Myocyte (in vitro differentiated cells): ENCODE results near the gene NR6A1. TPM values are rescaled to one million over a fixed set of nuclear protein-coding genes. Genes with fewer than 3 reads are reported as not detected.

Experiments used
- DNase-seq: peaks from one replicate; pipeline ENCODE4 v3.0.0-alpha.2; 2012; ENCODE audit warnings: low read depth
- total RNA-seq: library from RNA; depleted of rRNA; stranded (reverse); fragments of >200 nt; gene quantifications from 2 replicates; pipeline ENCODE4 v1.2.3, GENCODE V29; 2014

Gene NR6A1
- total RNA-seq, 1 donor from 2014 or later: 2.1 TPM

DNA sequence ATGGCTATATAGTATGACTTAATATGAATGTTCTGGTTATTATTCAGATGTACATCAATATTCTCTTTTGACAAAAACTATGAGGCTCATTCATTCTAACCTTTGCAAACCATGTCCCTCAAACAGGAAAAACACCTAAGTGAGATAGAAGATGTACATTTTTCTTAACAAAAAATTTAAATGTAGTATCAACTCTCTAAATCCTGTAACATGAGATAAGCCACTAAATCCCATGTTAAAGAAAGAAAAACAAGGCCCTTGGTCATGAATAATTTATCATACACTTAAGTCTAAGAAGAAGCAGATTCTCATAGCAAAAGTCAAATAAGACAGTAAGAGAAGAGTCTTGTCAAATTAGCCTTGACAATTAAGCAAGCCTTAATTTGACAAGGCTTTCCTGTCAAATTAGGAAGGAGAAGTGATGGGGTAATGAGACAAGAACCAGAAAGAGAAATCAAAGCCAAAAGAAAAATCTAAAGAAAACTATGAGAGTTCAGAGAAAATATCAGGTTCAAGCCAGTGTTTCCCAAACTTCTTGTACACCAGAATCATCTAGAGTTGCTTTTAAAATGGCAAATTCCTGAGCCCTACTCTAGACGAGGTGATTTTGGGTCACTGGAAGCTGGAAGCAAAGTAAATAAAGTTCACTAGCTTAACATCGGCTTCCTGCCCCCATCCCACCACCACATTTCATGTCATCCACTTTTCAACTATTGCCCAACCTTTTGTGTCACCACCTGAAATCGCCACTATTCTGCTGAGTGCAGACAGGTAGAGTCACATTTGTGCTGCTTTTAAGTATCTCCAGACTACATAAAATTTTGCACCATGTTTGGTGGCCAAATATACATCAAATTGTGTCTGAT, 76.5 kb downstream of the NR6A1 start:
- DNase-seq: no peak

DNA sequence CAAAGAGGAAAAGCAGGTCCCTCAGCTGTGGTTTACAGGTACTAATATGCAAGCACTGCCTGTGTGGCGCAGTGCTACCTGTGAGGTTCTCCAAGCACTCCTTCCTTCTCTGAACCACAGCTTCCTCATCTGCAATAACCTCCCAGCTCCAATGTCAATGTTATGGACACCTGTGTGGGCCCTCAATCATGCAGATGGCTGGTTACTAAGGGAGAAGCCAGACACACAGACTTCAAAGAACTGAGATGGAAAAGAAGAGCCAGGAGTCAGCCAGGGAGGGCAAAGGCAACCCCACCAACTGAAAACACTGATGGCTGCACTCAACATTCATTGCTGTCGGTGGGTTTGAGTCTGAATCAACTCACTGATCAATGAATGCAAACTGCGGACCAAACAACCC, 77.7 kb downstream of the NR6A1 start:
- DNase-seq: no peak

DNA sequence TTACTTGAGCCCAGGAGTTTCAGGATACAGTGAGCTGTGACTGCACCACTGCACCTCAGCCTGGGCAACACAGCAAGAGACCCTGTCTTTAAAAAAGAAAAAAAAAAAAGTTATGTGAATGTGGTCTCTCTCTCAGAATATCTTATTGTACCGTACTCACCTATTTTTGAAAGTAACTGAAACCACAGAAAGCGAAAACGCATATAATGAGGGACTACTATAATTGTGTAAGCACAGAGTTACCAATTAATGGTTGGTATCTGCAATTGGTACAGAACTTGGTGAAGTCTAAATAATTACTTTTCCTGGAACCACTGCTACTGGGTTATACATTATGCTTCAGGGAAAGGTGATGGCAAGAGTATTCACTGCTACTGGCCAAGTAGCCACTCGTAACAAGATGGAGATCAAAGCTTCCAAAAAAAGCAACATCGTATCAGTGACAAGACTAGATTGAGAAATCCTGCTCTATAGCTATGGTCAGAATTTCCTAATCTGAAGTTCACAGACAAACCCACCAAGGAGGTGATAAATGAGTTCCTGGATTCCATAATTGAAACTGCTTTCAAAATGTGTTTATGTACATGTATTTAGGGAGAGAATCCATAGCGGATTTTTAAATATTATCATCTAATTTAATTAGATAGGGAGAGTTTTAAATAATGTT, 82.7 kb downstream of the NR6A1 start:
- no peak for DNase-seq

DNA sequence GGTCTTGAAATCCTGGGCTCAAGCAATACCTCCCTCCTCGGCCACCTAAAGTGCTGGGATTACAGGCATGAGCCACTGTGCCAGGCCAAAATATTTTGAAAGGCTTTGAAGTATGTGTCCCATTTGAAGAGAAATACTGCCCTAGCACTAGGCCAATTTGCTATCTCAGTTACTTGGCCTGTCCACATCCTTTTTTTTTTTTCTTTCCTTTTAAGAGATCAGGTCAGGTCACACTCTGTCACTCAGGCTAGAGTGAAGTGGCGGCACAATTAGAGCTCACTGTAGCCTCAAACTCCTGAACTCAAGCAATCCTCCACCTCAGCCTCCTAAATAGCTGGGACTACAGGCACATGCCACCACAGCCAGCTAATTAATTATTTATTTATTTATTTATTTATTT, 84.2 kb downstream of the NR6A1 start:
- DNase-seq: no peak

DNA sequence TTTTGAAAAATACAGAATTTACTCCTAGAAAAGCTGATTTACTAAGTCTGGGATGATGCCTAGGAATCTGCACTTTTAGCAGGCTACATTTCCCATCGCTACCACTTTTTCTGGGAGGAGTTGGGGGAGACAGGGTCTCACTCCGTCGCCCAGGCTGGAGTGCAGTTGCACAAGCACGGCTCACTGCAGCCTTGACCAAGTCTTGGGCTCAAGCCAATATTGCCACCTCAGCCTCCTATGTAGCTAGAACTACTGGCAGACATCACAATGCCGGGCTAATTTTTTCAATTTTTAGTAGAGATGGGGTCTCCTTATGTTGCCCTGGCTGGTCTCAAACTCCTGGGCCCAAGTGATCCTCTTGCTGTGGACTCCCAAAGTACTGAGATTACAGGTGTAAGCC, 85.9 kb downstream of the NR6A1 start:
- DNase-seq: no peak

DNA sequence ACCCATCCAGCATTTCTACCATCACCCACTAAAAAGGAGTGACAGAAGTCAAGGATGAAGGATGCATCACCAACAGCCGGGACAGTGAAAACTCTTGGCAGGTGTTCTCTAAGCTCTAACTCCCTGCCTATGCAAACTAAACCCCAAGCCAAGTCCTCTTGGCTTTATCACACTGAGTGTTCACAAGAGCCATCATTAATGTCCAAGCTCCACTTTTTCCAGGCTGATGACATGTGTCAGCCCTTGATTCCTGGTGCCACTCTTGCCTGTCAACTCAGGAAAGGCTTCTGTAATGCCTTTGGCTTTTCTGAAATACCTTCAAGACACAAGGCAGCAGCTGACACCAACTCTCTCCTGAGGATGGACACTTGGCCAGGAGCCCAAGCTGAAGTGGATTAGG, 86.9 kb downstream of the NR6A1 start:
- peak; percentile 56 for DNase-seq

DNA sequence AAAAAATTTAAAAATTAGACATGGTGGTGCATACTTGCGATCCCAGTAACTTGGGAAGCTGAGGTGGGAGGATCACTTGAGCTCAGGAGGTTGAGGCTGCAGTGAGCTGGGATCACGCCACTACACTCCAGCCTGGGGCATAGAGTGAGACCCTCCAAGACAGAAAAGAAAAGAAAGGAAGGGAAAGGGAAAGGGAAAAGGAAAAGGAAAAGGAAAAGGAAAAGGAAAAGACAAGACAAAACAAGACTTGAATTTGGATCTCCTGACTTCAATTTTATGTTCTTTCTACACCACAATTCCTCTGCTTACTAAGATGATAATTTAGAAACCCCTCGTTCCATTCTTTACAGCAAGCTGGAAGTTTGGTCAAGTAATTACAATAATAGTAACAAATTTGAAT, 88.1 kb downstream of the NR6A1 start:
- no peak for DNase-seq

DNA sequence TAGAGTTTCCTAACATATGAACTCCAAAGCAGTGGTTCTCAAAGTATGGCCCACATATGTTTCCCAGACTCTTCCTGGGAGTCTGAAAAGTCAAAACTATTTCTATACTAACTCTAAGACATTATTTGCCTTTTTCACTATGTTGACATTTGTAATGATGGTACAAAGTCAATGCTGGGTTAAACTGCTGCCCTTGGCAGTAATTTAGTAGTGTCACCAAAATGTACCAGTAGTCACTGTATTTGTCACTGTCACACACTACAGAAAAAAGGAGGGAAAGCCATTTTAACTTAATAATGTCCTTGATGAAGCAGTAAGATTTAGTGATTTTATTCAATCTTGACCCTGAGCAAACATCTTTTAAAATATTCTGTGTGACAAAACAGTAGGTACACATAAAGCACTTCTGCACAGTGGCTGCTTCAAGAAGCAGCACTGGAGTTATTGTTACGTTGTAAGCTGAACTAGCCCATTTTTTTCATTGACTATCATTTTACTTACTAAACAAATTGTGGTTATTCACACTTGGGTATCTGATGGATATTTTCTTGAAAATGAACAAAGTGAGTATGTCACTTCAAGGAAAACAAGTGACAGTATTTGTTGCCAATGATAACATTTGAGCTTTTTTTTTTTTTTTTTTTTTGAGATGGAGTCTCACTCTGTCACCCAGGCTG, 90.3 kb downstream of the NR6A1 start:
- DNase-seq: no peak

DNA sequence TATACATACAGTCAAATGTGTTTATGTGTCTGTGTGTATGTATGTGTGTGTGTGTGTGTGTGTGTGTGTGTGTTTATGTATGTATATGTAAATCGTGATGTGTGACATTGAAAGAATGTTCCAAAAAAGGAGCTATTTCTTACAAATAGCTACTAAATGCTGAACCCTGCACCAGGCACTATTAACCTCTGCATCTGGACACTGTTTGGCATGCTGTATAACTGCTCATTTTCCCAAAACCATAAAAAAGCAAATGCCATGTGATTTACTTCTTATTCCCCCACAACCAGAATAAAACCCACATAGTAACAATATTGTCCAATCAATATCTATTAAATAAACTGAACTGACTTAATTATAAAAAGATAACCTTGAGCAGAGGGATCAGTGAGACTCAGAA, 91.1 kb downstream of the NR6A1 start:
- no peak for DNase-seq

DNA sequence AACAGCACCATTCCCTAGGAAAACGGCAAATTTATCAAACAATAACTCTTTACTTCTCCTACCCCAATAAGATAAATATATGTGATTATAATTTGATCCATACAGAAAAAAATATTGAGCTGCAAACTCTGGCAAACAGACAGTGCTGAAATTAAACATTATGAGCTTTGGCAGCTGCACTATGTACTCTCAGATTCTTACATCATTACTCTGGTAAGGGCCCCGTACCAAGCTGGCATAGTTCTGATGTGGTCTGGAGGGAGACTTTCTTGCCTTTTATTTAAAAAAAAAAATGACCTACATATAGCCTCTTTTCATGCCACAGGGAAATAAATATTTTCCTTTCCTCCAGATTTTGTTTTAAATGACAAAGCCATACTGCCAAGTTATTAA, 95.0 kb downstream of the NR6A1 start:
- DNase-seq: no peak

DNA sequence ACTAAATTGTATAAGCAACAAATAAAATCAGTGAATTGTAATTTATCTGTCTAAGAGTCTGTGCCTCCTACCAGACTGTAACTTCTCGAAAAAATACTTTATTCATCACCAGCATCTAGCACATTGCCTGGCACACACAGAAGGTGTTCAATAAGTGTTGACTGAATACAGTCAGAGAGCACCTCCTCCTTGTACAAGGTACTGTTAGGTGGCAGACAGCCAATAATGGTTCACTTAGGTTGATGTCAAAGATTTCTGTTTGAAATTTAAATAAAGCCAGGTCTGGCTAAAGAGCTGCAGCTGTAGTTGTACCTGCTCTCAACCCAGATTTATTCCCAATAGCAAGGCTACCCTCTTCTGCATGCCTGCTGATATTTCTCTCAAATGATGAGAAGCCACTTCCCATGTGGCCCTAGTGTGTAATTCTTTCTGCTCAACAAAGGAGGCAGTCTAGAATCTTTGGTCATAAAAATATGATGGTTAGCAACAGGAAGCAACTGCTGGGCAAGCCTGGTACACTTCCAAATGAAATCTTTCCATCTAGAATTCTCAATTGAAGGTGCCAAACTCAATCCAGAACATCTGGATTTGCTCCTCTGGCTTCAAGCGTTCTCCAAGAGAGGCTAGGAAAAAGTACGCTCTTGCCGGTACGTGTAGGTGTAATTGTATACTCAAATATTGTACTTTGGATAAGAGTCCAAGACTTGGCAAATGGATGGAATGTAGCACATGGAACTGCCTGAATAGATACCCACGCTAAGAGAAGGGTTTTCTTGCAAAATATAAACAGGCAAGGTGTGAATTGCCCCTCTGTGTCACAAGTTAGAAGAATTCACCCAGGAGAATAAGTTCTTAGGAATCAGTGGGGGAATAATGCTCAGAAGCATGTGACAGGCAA, 95.6 kb downstream of the NR6A1 start:
- DNase-seq: no peak

DNA sequence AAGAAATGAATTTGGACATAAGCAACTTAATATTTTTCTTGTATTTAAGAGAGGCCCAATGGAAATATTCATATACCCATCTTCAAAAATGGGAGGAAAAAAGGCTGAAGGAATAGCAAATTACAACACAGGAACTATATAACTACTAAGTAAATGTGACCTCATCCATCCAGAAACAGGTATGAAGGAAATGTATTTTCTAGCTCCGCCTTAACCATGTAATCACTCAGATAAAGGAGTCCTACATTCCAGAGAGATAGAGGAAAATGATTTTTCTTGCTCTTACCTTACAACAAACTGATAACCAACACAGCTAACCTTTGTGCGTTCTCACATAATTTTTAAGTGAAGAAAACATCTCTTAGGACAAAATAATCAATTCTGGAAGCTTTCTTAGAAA, 96.5 kb downstream of the NR6A1 start:
- DNase-seq: no peak

DNA sequence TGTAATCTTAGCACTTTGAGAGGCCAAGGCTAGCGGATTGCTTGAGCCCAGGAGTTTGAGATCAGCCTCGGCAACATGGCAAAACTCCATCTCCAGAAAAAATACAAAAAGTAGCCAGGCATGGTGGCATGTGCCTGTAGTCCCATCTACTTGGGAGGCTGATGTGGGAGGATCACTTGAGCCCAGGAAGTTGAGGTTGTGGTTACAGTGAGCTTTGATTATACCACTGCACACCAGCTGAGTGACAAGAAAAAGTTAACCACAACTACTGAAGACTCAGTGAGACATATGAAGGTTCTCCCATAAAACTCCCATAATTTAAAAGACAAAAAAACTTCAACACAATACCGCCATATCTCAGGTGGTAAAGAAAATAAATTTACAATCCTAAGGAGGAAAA, 98.0 kb downstream of the NR6A1 start:
- no peak for DNase-seq

DNA sequence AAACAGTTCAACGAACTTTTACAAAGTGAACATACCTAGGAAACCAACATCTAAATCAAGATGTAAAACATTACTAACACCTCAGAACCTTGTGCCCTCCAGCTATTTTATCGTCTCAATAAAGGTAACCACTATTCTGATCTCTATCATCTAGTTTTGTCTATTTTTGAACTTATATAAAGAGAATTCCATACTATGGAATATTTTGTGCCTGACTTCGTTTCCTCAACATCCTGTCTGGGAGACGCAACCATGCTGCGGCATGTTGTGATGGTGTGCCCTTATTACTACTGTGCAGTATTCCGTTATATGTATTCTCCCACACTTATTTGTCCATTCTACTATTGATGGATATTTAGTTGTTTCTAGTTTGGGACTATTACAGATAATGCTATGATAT, 99.2 kb downstream of the NR6A1 start:
- no peak for DNase-seq

DNA sequence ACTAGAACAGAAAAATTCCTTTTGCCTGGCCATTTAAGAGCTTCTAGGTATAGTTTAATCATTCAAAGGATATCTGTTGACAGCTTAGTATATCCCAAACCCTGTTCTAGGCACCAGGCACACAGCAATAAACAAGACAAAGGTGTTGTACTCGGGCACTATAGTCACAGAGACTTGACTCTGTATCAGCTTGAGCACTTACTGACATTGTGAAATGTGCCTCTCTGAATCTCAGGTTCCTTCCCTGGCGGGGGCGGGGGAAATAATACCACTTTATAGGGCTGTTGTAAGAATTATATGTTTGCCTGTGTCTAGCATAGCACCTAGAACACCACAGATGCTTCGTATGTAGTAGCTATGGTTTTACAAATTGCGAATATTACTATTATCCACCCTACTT, 104.5 kb downstream of the NR6A1 start:
- DNase-seq: no peak

DNA sequence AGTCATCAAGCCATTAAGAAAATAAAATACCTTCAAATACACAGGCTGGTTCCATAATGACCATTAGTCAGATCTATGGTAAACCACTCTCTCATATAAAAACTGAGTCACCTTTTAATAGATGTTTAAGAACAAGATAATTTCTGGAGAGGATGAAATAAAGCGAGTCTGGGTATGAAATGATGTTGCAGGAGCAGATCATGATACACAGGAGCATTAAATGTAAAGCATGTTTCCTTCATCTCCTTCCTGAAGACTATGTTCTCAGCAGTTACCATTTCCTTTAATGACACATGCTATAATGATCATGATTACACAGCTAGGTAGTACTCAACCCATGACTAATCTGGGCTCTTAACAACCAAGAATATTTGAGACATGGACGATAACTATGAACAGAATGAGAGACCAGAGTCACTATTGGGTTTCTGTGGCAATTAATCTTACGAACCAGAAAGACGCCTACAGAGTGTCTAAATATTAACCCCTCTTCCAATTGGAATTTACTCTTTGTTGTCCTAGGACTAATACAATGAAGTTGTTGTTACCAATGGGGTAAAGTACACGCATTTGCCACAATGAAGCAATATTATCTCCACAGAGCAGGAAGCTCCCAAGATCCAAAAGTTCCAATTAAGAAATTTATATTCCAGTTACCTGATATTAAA, 105.6 kb downstream of the NR6A1 start:
- peak; percentile 31 for DNase-seq

DNA sequence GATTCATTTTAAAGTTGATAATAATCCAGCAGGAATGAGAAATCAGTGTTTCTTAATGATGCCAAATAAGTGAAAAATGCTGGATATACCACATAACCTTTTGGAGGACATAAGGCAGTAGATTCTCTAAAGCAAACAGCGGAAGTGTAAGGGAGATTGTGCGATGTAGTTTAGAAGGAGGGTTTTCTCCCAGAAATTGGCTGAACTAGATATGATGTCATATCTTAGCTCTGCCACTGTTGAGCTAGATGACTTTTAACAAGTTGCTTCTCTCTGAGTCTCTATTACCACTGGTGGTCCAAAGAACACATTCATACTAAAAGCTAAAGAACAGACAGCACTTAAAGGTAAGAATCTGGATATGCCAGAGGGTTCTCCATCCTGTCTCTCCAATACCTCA, 107.0 kb downstream of the NR6A1 start:
- no peak for DNase-seq

DNA sequence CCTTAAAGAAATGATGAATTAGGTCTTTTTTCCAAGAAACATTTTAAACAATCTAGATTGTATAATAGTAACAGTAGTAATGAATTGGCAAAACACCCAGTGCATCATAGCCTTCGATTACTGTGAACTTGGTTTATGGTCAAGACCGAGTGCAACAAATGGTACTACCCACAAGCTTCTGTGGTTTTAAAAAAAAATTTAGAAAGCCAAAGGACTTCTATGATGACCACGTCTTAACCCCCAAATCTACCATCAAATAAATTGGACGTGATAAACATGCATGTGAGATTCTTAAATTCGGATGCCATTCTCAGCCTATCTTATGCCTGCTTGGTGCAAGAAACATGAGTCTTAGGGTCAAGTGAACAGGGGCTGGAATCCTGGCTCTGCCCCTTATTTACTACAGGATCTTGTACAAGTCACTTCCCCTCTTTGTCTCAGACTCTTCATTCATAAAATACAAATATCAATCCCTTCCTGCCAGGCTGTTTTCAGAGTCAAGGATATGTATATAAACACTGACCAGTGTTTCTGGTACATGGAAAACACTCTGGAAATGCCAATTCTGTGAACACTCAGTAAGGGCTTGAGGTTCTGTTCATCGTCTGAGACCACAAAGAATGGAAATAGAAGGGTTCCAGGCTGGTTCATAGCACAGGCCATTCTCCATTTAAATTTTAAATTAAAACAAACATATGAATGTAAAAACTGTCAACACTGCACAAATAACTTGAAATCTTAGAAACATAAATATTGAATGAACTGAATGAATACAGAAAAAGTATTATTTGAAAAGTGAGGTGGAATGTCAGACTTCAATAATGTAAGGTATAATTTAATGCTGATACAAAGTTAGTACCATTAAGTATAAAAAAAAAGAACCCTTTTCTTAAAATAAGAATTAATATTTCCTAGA, 107.8 kb downstream of the NR6A1 start:
- peak; percentile 65 for DNase-seq

DNA sequence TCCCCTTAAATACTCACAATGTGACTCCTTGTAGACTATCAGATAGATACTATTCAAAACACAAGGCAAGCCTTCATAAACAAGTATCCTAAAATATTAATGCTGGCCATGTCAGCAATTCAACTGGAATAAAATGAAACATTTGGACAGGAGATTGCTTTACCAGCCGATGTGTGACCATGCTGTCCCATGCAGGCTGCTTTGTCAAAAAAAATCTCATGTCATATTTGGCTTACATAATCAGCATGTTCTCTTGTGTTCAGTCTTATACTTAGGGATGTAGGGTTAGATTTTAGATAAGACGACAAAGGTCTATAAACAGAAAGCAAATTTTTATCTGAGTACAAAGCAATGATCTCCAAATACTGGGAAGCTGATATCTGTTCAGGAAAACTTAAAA, 108.5 kb downstream of the NR6A1 start:
- DNase-seq: no peak

DNA sequence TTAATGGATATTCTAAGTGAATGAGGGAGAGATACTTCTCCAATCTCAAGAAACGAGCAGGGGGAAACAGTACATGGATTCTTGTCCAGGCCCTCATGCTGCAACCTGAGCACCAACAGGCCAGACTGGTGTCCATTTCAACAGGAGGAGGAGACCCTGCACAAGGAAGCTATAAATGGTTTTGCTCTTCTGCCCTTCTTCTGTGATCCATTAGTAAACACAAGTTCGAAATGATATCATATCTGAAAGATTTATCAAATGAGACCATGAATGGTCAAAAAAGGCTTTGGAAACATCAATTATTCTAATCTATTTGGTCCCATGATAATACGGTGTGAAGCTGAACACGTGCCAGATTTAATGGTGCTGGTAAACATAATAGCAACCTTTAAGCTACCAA, 109.8 kb downstream of the NR6A1 start:
- peak; percentile 12 for DNase-seq
